GM20431 (cell line): ENCODE results near the gene ANTXRL.
"Not testable (repeated sequence)": the region's sequence is repeated elsewhere in the genome, so short reads cannot be mapped to it uniquely, and the experiment has no call there.

Source experiments
- in situ Hi-C: fragments of 300-500 bp; cut with MseI, MboI; formaldehyde crosslinking; loops from one replicate; pipeline ENCODE4 v1.15.0; 2020; ENCODE audit warnings: low sequenced_read_pairs; ENCODE audit not compliant: unreplicated experiment

ANTXRL gene

DNA sequence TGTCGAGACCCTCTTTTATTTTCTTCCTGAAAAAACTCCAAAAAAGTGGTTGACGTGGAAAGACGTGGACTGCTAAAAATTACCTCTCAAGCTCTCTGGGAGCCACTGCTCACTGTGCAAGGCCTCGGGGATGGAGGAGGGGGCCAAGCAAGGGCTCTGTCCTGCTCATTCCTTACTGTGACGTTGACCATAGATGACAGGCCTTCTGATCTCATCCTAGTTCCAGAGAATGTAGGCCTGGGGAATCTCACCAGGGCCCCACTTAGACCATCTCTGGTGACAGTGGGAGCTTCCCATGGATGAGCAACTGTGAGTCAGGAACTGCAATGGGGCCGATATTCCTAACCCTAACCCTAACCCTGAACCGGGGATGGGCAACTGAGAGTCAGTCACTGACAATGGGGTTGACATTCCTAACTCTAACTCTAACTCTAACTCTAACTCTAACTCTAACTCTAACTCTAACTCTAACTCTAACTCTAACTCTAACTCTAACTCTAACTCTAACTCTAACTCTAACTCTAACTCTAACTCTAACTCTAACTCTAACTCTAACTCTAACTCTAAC, 15.8 kb upstream of the ANTXRL start:
- in situ Hi-C loops: not testable (repeated sequence)

DNA sequence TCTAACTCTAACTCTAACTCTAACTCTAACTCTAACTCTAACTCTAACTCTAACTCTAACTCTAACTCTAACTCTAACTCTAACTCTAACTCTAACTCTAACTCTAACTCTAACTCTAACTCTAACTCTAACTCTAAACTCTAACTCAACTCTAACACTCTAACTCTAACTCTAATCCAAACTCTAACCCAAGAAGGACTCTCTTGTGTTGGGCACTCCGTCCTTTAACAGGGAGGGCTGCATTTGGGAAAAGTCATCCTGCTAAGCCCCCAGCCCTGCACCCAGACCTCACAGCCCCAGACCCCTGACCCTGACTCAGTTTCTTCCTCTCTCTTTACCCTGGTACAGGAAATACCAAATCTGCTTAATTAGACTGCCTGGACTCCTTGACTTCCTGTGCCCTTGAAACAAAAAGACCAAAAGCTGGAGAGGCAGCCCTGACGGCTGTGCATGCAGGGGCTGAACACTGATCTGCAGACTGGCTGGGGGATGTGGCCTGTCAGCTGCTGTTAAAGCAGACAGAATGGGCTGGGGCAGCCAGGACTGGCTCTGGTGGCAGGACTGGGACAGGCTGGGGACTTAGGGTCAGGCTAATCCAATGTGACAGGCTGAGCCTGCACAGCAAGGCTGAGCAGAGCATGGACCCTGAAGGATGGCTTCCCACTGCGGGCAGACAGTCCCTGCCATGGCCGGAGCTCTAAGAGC, 14.8 kb upstream of the ANTXRL start:
- in situ Hi-C loops: not testable (repeated sequence)

DNA sequence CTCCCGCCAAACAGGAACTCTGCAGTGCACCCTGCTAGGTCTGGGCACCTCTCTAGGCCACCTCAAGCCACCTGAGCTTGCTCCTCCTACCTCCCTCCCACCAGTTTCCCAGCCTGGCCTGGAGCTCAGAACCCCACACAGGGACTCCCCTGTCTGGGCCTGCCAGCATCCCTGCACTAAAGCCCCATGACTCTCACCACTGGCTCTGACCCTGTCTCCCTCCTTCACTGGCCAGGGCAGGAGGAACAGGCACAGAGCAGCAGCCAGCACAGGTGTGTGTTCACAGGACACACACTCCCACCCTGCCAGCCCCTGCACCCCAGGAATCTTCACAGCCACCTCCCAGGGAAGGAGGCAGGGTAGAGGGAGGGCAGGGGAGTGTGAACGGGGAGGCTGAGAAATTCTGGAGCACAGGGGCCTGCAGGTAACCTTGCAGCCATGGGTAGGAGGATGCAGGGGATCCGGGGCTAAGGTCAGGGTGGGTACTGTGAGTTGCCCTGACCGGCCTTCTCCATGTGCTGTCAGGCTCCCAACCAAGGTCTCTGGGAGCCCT, 13.9 kb upstream of the ANTXRL start:
- in situ Hi-C loops: no loop called here

DNA sequence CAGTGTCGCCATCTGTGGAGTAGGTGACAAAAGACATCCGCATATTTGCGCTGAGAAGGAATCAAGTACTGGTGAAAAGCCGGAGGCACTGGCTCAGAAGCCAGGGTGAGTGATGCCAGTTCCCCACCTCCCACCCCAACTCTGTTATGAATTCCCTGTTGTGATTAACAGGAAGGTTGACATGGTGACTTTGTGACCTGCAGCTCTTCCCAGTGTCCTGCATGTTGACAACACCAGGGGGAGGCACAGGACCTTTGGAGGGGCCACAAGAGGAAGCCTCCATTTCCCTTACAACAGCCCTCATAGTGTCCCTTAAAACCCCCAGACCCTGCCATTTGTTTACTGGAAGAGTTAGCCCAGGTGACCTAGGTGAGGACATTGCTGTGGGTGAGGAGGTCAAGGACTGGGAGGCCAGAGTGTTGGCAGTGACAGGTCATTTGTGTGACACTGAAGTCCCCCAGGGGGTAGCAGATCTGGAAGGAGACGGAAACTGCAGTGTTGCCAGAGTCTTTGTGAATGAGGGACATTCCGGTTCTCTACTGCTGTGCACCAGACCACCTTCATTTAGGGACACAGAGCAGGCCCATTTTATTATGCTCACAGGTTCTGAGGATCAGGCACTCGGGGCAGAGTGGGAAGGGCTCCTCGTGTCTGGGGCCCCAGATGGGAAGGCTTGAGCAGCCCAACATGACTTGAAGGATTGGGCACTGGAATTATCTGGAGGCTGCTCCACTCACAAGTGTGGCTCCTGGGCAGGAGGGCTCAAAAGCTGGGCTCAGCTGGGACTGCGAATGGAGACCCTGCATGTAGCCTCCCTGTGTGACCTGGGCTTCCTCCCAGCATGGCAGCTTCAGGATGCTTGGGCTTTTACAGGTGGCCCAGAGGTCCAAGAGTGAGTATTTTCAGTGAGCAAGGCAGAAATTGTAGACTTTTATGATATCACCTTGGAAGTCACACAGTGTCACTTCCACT, 13.0 kb upstream of the ANTXRL start:
- in situ Hi-C loops: no loop called here

DNA sequence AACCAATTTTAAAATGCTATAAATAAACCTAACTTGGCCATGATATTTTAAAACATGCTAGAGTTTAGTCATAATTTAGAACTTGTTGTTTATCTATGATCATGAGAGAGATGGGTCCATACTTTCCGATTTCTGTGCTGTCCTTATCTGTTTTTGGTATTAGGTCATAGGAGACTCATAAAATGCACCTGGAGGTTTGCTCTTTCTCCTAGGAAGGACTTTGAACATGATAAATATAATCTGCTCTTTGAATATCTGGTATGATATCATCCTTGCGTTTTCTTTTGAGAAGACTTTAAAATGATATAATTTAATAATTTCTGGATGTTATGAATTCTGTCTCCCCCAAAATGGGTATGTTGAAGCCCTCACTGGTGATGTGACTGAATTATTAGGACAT, 9.0 kb upstream of the ANTXRL start:
- in situ Hi-C loops: loop anchor here (25.0 kb wide), 1 partner anchor 1109 kb away; the partner anchor contains the start of gene ZNF488

DNA sequence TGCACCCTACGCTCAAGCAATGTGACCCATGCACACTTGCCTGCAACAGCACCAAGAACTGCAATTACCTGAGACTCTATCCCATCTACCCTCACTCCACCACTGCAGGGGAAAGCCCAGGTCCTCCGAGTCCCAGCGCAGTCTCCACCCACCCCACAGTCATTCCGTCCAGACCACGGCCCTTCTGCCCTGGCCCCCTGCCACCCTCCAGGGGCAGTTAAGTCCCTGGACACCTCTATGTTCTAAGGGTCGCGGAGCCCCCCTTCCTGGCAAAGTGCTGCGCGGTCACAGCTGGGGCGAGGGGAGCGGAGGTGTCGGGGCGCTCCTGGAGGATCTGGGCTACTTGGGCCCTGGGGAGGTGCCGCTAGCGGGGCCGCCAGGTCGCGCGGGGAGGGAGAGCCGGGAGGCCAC, 4.4 kb upstream of the ANTXRL start:
- in situ Hi-C loops: loop anchor here (25.0 kb wide), 1 partner anchor 1105 kb away; the partner anchor contains the start of gene ZNF488

DNA sequence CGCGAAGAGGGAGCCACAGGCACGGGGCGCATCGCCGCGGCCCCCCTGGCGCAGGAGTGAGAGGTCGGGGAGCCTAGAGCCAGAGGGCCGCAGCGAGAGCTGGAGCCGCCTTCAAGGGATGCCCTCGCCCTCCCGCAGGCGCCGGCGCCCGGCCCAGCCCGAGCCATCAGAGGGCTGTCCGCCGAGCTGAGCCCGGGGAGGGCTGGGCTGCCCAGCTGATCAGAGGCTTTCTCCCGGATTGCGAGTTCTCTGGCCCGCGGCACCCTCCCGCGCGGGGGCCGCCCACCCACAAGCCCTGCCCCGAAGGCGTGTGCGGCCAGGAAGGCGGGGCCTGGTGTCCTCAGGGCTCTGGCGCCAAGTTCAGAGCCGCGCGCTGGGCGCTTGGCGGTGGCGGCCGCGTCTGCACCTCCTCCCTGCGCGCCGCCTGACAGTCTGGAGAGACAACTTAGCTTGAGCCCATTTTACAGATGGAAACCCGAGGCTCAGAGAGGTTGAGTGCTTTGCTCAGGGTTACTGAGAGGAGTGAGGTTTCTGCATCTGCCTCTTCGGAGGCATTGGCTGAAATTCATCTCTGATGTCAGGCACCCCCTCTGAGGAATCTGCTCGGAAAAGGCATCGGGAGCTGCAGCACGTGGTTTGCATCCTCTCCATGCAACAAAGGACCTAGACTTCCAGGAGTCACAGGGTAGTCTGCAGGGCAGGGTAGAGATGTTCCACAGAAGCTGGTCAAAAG, 3.8 kb upstream of the ANTXRL start:
- in situ Hi-C loops: loop anchor here (25.0 kb wide), 1 partner anchor 1104 kb away; the partner anchor contains the start of gene ZNF488

DNA sequence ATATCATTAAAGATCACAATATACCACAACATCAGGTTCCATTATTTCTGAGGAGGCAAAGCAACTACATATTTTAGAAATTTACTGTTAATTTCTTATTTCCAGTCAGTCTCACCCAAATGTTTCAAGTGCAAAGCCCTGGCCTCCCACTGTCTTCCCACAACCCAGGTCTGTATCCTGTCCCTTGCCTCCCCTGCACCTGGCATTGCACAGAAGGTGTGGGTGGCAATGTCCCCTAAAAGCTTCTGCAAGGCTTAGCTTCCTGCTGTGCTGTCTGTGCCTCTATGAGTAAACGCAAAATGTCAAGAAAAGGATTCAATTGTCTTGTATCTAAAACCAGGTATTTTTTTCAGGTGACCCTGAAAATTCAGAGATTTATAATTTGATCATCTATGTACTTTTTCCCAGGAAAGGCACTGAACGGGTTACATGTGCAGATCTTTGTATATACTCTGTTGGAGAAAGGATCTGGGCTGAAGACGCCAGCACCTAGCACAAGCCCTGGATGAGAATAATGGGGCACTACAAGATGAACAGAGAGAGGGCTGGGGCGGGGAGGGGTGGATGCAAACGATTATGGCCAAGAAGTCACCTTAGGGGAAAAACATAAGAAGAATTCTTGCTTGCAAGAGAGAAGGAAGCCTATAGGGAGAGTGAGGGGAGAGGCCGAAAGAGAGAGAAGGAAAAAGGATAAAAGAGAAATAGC, 3.1 kb upstream of the ANTXRL start:
- in situ Hi-C loops: loop anchor here (25.0 kb wide), 1 partner anchor 1104 kb away; the partner anchor contains the start of gene ZNF488

DNA sequence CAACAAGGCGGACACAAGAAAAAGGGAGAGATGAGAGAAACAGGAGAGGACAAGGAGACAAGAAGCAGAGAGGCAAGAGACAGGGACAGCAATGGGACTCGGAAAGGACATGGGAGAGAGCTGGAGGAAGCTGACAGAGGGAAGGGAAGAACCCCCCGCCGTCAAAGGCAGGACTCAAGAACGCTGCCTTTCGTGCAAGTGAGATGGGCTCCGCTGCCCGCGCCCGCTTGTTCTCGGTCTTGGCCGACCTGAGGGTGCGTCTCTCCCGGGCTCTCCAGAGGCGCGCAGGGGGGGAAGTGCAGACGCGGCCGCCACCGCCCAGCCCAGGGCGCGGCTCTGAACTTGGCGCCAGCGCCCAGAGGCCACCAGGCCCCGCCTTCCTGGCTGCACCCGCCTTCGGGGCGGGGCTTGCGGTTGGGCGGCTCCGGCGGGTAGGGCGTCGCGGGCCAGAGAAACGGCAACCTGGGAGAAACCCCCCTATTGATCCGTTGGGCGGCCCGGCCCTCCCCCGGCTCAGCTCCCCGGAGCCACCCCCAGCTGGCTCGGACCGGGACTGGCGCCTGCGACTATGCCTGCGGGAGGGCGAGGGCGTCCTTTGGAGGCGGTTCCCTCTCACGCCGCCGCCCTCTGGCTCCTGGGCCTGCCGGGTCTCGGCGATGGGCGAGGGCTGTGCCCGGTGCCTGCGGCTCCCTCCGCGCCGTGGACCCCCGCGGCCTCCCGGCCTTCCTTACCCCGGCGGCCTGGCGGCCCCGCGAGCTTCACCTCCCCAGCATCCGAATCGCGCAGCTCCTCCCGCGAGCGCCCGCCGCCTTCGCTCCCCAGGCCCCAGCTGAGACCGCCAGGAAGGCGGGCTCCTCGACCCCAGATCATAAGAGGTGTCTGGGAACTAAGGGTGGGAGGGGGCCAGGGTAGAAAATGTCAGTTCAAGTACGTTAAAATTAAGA, 2.2 kb upstream of the ANTXRL start:
- in situ Hi-C loops: loop anchor here (25.0 kb wide), 1 partner anchor 1103 kb away; the partner anchor contains the start of gene ZNF488

DNA sequence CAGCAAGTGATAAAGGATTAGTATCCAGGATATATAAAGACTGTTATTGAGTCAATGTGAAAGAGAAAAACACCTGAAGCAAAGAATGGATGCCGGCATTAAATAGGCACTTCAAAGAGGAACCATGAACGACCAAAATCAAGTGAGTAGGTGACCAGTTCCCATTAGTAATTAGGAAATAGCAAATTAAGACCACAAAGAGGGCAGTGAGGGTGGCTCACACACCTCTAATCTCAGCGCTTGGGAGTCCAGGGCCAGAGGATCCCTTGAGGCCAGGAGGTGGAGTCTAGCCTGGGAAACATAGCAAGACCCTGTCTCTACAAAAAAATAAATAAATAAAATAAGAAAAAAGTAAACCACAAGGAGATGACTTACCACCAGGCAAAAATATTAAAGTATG, 1.5 kb upstream of the ANTXRL start:
- in situ Hi-C loops: loop anchor here (25.0 kb wide), 1 partner anchor 1102 kb away; the partner anchor contains the start of gene ZNF488

DNA sequence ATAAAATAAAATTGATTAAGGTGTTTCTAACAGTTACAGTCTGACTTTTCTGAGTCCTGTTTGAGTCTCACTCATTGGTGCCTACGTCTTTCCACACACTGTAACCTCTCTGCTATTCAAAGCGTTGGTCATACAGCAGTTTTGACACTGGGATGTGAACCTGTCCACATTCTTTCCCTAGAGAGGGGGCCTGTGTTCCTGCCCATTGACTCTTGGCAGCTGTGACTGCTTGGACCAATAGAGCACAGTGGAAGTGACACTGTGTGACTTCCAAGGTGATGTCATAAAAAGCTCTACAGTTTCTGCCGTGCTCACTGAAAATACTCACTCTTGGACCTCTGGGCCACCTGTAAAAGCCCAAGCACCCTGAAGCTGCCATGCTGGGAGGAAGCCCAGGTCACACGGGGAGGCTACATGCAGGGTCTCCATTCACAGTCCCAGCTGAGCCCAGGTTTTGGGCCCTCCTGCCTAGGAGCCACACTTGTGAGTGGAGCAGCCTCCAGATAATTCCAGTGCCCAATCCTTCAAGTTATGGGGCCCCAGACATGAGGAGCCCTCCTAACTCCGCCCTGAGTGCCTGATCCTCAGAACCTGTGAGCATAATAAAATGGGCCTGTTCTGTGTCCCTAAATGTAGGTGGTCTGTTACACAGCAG, 704 bp upstream of the ANTXRL start:
- in situ Hi-C loops: loop anchor here (25.0 kb wide), 1 partner anchor 1101 kb away; the partner anchor contains the start of gene ZNF488

DNA sequence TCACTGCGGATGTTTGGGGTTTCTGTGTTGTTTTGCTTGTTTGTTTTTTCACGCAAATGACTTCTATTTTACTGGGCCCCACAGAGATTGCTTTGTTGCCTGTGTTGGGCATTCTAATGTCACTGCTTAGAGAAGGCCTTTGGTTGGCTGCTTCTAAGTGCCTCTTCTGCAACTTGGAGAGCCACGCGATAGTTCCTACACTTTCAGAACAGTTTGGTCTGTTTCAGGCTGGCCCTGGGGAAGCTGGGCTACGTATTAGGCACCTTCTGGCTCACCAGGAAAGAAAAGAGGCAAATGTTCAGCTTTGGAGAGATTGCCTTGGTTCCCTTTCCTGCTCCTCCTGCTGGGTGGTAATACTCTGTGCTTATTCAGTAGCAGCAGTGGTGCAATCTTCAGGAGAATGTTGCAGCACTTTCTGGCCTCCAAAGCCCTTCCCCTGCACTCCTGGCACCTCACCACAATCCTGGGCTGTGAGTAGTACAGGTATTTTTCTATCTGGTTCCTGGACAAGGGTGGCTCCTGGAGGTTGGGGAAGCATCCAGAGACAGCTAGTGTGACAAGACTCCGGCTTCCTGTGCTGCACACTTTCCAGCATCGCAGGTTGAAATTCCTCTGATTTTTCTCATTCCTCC, 1.2 kb downstream of the ANTXRL start:
- in situ Hi-C loops: loop anchor here (25.0 kb wide), 1 partner anchor 1099 kb away; the partner anchor contains the start of gene ZNF488

DNA sequence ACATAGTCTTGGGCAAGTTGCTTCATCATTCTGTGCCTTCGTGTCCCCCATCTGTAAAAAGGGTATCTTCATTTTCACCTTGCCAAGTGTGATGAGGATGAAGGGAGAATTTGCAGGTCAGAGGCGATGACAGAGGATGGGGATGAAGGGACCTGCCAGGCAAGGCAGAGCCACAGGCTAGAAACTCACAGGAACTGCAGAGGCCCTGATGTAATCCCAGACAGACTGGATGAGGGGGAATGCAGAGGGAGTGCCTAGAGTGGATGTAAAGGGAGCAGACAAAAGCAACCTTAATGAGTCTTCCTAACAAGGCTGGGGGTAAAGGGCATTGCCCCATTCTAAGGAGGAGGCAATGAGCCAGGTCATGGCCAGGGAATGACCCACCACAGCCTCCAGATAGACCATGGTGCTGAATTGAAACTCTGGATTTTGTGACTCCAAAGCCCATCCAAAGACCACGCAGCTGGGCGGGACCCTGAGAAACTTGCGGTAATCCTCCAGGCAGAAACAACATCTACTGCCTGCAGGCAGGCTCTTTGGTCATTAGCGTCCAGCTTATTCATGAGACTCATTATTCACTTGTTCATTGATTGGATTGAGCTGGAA, 1.9 kb downstream of the ANTXRL start:
- in situ Hi-C loops: loop anchor here (25.0 kb wide), 1 partner anchor 1099 kb away; the partner anchor contains the start of gene ZNF488

DNA sequence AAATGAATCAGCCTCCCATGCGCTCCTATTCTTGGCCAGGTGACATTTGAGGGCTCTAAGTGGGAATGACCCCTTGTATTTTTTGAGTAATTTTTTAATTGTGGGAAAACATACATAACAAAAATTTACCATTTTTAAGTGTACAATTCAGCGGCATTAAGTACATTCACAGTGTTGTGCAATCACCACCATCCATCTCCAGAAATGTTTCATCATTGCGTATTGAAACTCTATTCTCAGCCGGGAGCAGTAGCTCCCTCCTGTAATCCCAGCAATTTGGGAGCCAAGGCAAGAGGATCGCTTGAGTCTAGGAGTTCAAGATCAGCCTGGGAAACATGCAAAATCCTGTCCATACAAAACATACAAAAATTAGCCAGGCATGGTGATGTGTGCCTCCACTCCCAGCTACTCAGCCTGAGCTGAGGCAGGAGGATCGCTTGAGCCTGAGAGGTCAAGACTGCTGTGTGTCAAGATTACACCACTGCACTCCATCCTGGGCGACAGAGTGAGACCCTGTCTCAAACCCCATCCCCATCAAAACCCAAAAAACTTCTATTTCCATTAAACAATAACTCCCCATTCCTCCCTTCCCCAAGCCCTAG, 2.5 kb downstream of the ANTXRL start:
- in situ Hi-C loops: loop anchor here (25.0 kb wide), 1 partner anchor 1098 kb away; the partner anchor contains the start of gene ZNF488

DNA sequence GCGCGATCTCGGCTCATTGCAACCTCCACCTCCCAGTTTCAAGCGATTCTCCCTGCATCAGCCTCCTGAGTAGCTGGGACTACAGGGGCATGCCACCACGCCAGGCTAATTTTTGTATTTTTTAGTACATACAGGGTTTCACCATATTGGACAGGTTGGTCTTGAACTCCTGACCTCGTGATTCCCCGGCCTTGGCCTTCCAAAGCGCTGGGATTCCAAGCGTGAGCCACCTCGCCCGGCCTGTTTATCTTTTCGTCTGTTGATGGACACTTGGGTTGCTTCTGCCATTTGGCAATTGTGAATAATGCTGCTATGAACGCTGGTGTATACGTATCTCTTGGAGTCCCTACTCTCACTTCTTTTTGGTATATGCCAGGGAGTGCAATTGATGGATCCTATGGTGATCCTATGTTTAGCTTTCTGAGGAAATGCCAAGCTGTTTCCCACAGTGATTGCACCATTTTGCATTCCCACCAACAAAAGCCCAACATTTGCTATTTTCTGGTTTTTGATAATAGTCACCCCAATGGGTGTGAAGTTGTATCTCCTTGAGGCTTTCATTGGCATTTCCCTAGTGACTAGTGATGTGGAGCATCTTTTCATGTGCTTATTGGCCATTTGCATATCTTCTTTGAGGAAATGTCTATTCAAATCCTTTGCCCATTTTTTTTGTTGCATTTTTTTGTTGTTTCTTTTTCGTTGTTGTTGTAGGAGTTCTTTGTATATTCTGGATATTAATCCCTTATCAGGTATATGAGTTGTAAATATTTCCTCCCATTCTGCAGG, 3.5 kb downstream of the ANTXRL start:
- in situ Hi-C loops: loop anchor here (25.0 kb wide), 1 partner anchor 1097 kb away; the partner anchor contains the start of gene ZNF488
